K562 (cell line): ENCODE results near the gene TULP1. TPM values are rescaled to one million over a fixed set of nuclear protein-coding genes. Genes with fewer than 3 reads are reported as not detected.

Experiments used
- ATAC-seq: fragments of 200-7000 bp; cut with Tn5 transposase; 3 replicates; pipeline ENCODE4 v1.9.1; 2020; ENCODE audit warnings: moderate library complexity
- BruUV-seq: library from RNA; stranded (reverse); fragments of 400-500 nt; replicated peaks from 2 replicates; lab custom pipeline; 2021; lab: Mats Ljungman, UMichigan
- CTCF ChIA-PET: fragments of 300-600 bp; formaldehyde crosslinking; extraction: SDS; loops from one replicate; lab custom pipeline; 2021; ENCODE audit warnings: low intra/inter-chr PET ratio; lab: Yijun Ruan, JAX
- POLR2A ChIA-PET: fragments of 300-600, 350-650 bp; sonication (Branson Sonifier 250); formaldehyde crosslinking; extraction: SDS; loops from one replicate; lab custom pipeline; 2021; ENCODE audit warnings: antibody characterized with exemption, inconsistent platforms; lab: Yijun Ruan, JAX
- DNase-seq, 4 experiments: peaks; one replicate each; pipeline versions ENCODE4 v3.0.0 to v3.0.0-alpha.2; 2011 to 2018; ENCODE audit warnings: low spot score in 3 of 4, mixed read lengths in 3 of 4; ENCODE audit errors: extremely low read depth in 1 of 4
- FAIRE-seq: peaks from 2 replicates; lab custom pipeline; 2011; peaks lifted over from hg19 to GRCh38; lab: Jason Lieb, UNC
- H2AFZ ChIP-seq: 2 replicates; pipeline ENCODE4 v1.6.0; 2011; ENCODE audit warnings: low read depth, low read length, control low read depth, inconsistent platforms
- H3K27ac ChIP-seq: fragments of 200-600 bp; 3 replicates; pipeline ENCODE4 v1.8.0; 2011; ENCODE audit warnings: low read depth, mild to moderate bottlenecking, control low read depth, inconsistent platforms, low read length, moderate library complexity, mixed read lengths; ENCODE audit errors: extremely low read depth
- H3K27me3 ChIP-seq, 2 experiments: fragments of 300-600 bp in 1 of 2; 2 replicates in 1 of 2; 3 replicates in 1 of 2; pipeline versions ENCODE4 v1.6.0 to v1.8.0; 2011; ENCODE audit warnings: inconsistent platforms in 2 of 2, low read length in 2 of 2, mild to moderate bottlenecking in 1 of 2, mixed read lengths in 1 of 2, moderate library complexity in 1 of 2; ENCODE audit not compliant: control insufficient read depth in 2 of 2, insufficient read depth in 2 of 2
- H3K36me3 ChIP-seq: fragments of 300-600 bp; 3 replicates; pipeline ENCODE4 v1.8.0; 2011; ENCODE audit warnings: mild to moderate bottlenecking, low read length, inconsistent platforms; ENCODE audit not compliant: control insufficient read depth, insufficient read depth
- H3K4me1 ChIP-seq, 2 experiments: fragments of 200-600 bp in 1 of 2; replicated peaks in 1 of 2; 2 replicates in 1 of 2; 3 replicates in 1 of 2; pipeline versions ENCODE4 v1.5.1 to v1.8.0; 2011; ENCODE audit warnings: inconsistent platforms in 2 of 2, low read length in 2 of 2, mild to moderate bottlenecking in 1 of 2, mixed read lengths in 1 of 2, moderate library complexity in 1 of 2; ENCODE audit not compliant: control insufficient read depth in 2 of 2, insufficient read depth in 2 of 2
- H3K4me2 ChIP-seq: 2 replicates; pipeline ENCODE4 v1.6.1; 2011; ENCODE audit warnings: low read length, control low read depth, inconsistent platforms, mixed read lengths; ENCODE audit not compliant: insufficient read depth
- H3K4me3 ChIP-seq: fragments of 200-600 bp; sonication (generic), shearing (Covaris generic); 2 replicates; pipeline ENCODE4 v1.5.1; 2016; ENCODE audit warnings: control low read depth, inconsistent platforms
- H3K79me2 ChIP-seq: fragments of 200-600 bp; 3 replicates; pipeline ENCODE4 v1.8.0; 2011; ENCODE audit warnings: low read length, inconsistent platforms; ENCODE audit not compliant: control insufficient read depth, insufficient read depth
- H3K9ac ChIP-seq, 2 experiments: 2 replicates each; pipeline versions ENCODE4 v1.6.0 to v1.6.1; 2011; ENCODE audit warnings: low read depth in 2 of 2, low read length in 2 of 2, control low read depth in 1 of 2, inconsistent platforms in 1 of 2, mild to moderate bottlenecking in 1 of 2, mixed read lengths in 1 of 2; ENCODE audit not compliant: insufficient read depth in 1 of 2
- H3K9me1 ChIP-seq: one replicate; pipeline ENCODE4 v1.6.0; 2011; ENCODE audit warnings: inconsistent platforms, mild to moderate bottlenecking, low read length, moderate library complexity; ENCODE audit not compliant: control insufficient read depth, insufficient read depth
- H3K9me3 ChIP-seq: replicated peaks from 2 replicates; pipeline ENCODE4 v1.5.1; 2011; ENCODE audit warnings: low read depth, low read length, inconsistent platforms; ENCODE audit not compliant: control insufficient read depth, insufficient read depth
- H4K20me1 ChIP-seq: replicated peaks from 2 replicates; pipeline ENCODE4 v1.6.1; 2011; ENCODE audit warnings: low read length, inconsistent platforms, mixed read lengths; ENCODE audit not compliant: control insufficient read depth, insufficient read depth
- CGGBP1 ChIP-seq: fragments of 250-450 bp; sonication (Bioruptor Pico); IDR thresholded peaks from 2 replicates; pipeline ENCODE4 v1.9.0; 2021; ENCODE audit warnings: mild to moderate bottlenecking
- CREB1 ChIP-seq, 2 experiments: sonication (generic) in 1 of 2; formaldehyde crosslinking in 1 of 2; IDR thresholded peaks; 2 replicates each; pipeline versions ENCODE4 v1.6.1 to v1.8.0; 2012 to 2022; ENCODE audit warnings: inconsistent platforms in 1 of 2, mild to moderate bottlenecking in 1 of 2, missing genetic modification reagents in 1 of 2, moderate library complexity in 1 of 2
- CREBBP ChIP-seq: IDR thresholded peaks from one replicate; pipeline ENCODE4 v1.6.1; 2012; ENCODE audit warnings: low read depth, mild to moderate bottlenecking, control low read depth, inconsistent platforms, low read length
- ETV5 ChIP-seq: sonication (generic); formaldehyde crosslinking; IDR thresholded peaks from 2 replicates; pipeline ENCODE4 v1.4.0; 2020; ENCODE audit warnings: low read depth, mild to moderate bottlenecking, missing genetic modification reagents
- FOXJ3 ChIP-seq: sonication (generic); formaldehyde crosslinking; IDR thresholded peaks from 2 replicates; pipeline ENCODE4 v1.4.0; 2020; ENCODE audit warnings: mild to moderate bottlenecking, missing genetic modification reagents
- KDM2B ChIP-seq: fragments of 250-450 bp; sonication (Bioruptor Pico); IDR thresholded peaks from 2 replicates; pipeline ENCODE4 v1.8.0; 2021; ENCODE audit warnings: mild to moderate bottlenecking, moderate library complexity
- PHF21A ChIP-seq: fragments of 450-650 bp; IDR thresholded peaks from 2 replicates; pipeline ENCODE4 v1.6.1; 2017; ENCODE audit warnings: low read depth, borderline replicate concordance
- RNF2 ChIP-seq: sonication (generic); IDR thresholded peaks from 2 replicates; pipeline ENCODE4 v1.6.1; 2016
- YY1 ChIP-seq, 3 experiments: IDR thresholded peaks; 2 replicates each; pipeline ENCODE4 v1.6.1; 2011; ENCODE audit warnings: low read length in 2 of 3, mild to moderate bottlenecking in 2 of 3, moderate library complexity in 2 of 3, borderline replicate concordance in 1 of 3, control low read depth in 1 of 3, low read depth in 1 of 3; ENCODE audit not compliant: insufficient read depth in 3 of 3, insufficient replicate concordance in 2 of 3, control insufficient read depth in 1 of 3, insufficient read length in 1 of 3; ENCODE audit errors: extremely low read depth in 1 of 3
- ZNF165 ChIP-seq: fragments of 250-450 bp; sonication (Bioruptor Pico); IDR thresholded peaks from 2 replicates; pipeline ENCODE4 v1.4.0; 2020; ENCODE audit warnings: borderline replicate concordance
- ZSCAN29 ChIP-seq: fragments of 450-650 bp; IDR thresholded peaks from 2 replicates; pipeline ENCODE4 v1.6.1; 2017
- WGBS: fragments of 100-300 bp; shearing (Covaris generic); methylation state at CpG from one replicate; pipeline ENCODE4 v1.1.6; 2016; ENCODE audit warnings: low coverage, mixed read lengths; ENCODE audit not compliant: insufficient coverage; ENCODE audit errors: missing lambda C conversion rate; 5-methylcytosine and 5-hydroxymethylcytosine counted together
- in situ Hi-C: fragments of 300-500 bp; cut with MboI; formaldehyde crosslinking; loops from 4 replicates; pipeline ENCODE4 v1.15.0; 2018; ENCODE audit warnings: inconsistent platforms, mixed read lengths
- intact Hi-C: fragments of 100-400 bp; cut with micrococcal nuclease; formaldehyde crosslinking; loops from 2 replicates; pipeline ENCODE4 v1.14.2; 2022
- polyA plus RNA-seq, 8 experiments: library from polyadenylated mRNA; depleted of rRNA in 4 of 8; stranded (reverse) in 5 of 8; unstranded in 3 of 8; fragments of >200 nt; fragmentation: Nextera tagmentation in 2 of 8; fragmentation: Illumina TruSeq in 1 of 8; extraction: Ambion mirVana in 2 of 8; extraction: Trizol in 1 of 8; gene quantifications; 2 replicates each; pipeline versions ENCODE4 v1.2.1 to v1.2.3, GENCODE V29; 2011 to 2014; ENCODE audit warnings: inconsistent platforms in 1 of 8, missing spikeins in 1 of 8
- total RNA-seq, 7 experiments: library from RNA; depleted of rRNA in 6 of 7; stranded (reverse); fragments of >200 nt in 6 of 7; fragmentation: Illumina TruSeq in 2 of 7; extraction: Trizol in 2 of 7; gene quantifications; 2 replicates each; pipeline versions ENCODE4 v1.2.1 to v1.2.3, GENCODE V29; 2011 to 2021; ENCODE audit warnings: low replicate concordance in 1 of 7
- TF ChIP-seq, protein P1 (sequence below): sonication (generic); formaldehyde crosslinking; IDR thresholded peaks from 2 replicates; pipeline ENCODE4 v1.8.1; 2022; ENCODE audit warnings: missing genetic modification reagents

TULP1 gene
- total and polyA plus RNA-seq, 9 of the 15 experiments (the other 6 are each of a cell fraction or from before 2014, with no cell fraction given) = 0.06 to 0.17 (median 0.09) TPM; not detected in 6

DNA sequence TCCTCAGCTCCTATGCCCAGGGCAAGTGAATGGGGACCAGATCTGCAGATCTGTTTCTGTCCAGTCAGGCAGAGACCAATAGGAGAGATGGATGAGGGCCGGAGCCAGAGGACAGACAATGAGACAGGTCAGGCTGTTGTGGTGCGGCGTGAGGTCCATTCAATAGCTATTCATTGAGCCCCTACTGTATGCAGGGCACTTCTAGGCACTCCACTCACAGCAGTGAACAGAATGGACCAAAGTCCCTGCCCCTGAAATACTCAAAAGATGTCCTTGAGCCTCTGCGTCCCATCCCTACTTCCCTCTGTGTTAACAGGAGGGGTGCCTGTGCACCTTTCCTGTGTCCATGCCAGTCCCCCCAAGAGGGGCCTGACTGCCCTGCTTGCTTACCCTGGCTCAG is 8.5 kb upstream of the TULP1 start (continued):
- TF ChIP-seq PHF21A = no peak
- TF ChIP-seq, protein P1, sequence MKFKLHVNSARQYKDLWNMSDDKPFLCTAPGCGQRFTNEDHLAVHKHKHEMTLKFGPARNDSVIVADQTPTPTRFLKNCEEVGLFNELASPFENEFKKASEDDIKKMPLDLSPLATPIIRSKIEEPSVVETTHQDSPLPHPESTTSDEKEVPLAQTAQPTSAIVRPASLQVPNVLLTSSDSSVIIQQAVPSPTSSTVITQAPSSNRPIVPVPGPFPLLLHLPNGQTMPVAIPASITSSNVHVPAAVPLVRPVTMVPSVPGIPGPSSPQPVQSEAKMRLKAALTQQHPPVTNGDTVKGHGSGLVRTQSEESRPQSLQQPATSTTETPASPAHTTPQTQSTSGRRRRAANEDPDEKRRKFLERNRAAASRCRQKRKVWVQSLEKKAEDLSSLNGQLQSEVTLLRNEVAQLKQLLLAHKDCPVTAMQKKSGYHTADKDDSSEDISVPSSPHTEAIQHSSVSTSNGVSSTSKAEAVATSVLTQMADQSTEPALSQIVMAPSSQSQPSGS (CRISPR knock-in tag) = no peak
- TF ChIP-seq CREBBP = no peak
- no peak for TF ChIP-seq ZSCAN29
- TF ChIP-seq ETV5 (CRISPR knock-in tag) = no peak

- Histone ChIP-seq H4K20me1 (no peaks in the 10 kb centered on the region), H3K4me1 (peaks cover 0 to 3% of the 10 kb centered on the region in 2 experiments; a peak in 2 of 5 replicates), H3K9ac (no peak overlapping the region), H3K27ac (no peak overlapping the region), H3K36me3 (no peaks in the 10 kb centered on the region), H3K9me1 (no peaks in the 10 kb centered on the region), H3K4me2 (no peak overlapping the region), H2AFZ (no peak overlapping the region), H3K27me3 (peaks cover 12 to 30% of the 10 kb centered on the region in 2 experiments)
- intact Hi-C loops = loop anchor here (5.0 to 10.0 kb wide), 4 partner anchors 63 to 575 kb away; partner anchors contain the start of gene DEF6
- ChIA-PET CTCF (interaction anchor here (0.7 kb wide), 1 partner anchor 221 kb away, joined by 4 read pairs; no protein-coding TSS in a partner anchor), POLR2A (interaction anchor here (0.9 kb wide), 2 partner anchors 49 to 50 kb away, joined by 3 read pairs; no protein-coding TSS in a partner anchor)
- in situ Hi-C loops = loop anchor here (5.0 kb wide), 1 partner anchor 218 kb away; the partner anchor contains the start of gene ARMC12
- TF ChIP-seq RNF2 = no peak
- TF ChIP-seq YY1 (IDR thresholded peaks at IDR 0.05; ENCODE audit: borderline replicate concordance in 1 of 3, control insufficient read depth in 1 of 3, extremely low read depth in 1 of 3, insufficient read depth in 3 of 3, insufficient read length in 1 of 3, insufficient replicate concordance in 2 of 3, low read depth in 1 of 3, low read length in 2 of 3) = no peak
- no peak for TF ChIP-seq KDM2B (CRISPR knock-in tag)
- no peak for TF ChIP-seq CREB1 (IDR thresholded peaks at IDR 0.05)
- TF ChIP-seq CREB1 (CRISPR knock-in tag; IDR thresholded peaks at IDR 0.05) = 0 out of 2 replicates have a peak, but pooled peaks have one; percentile 24
- no peak for TF ChIP-seq CGGBP1 (CRISPR knock-in tag)
- TF ChIP-seq FOXJ3 (CRISPR knock-in tag) = no peak
- TF ChIP-seq ZNF165 (CRISPR knock-in tag) = no peak
- TF ChIP-seq, all 486 proteins: peak for 1
- no peak for FAIRE-seq
- DNase-seq = no peak
- 33% methylated on average over 9 of the region's 9 CpGs for WGBS
- no TSS peak for BruUV-seq
- no peaks in the 10 kb centered on the region for H3K79me2 ChIP-seq
- no peaks in the 10 kb centered on the region for H3K9me3 ChIP-seq
- H3K4me3 ChIP-seq = no peak overlapping the region
- no peak for ATAC-seq
Measured at GRCh38 chr6:35519313-35520015, 6.8 kb upstream of the TULP1 start.
